Gastrocnemius medialis (tissue), 4 donors: Measurements from ENCODE around the gene ARVCF.

Experiments
- CTCF ChIP-seq, 5 experiments: fragments of 450-650 bp in 3 of 5; fragments of 200-600 bp in 2 of 5; sonication (generic) in 2 of 5; IDR thresholded peaks in 4 of 5; conservative IDR thresholded peaks in 1 of 5; 1 replicate in 4 of 5; 2 replicates in 1 of 5; pipeline ENCODE4 v1.5.1; 2016 to 2019; ENCODE audit warnings: antibody characterized with exemption in 5 of 5, mild to moderate bottlenecking in 3 of 5, moderate library complexity in 3 of 5
- POLR2A ChIP-seq, 2 donors: fragments of 450-650 bp; IDR thresholded peaks; one replicate each; pipeline ENCODE4 v1.6.1; 2017; ENCODE audit warnings: antibody characterized with exemption in 2 of 2, mild to moderate bottlenecking in 2 of 2, moderate library complexity in 2 of 2

DNA sequence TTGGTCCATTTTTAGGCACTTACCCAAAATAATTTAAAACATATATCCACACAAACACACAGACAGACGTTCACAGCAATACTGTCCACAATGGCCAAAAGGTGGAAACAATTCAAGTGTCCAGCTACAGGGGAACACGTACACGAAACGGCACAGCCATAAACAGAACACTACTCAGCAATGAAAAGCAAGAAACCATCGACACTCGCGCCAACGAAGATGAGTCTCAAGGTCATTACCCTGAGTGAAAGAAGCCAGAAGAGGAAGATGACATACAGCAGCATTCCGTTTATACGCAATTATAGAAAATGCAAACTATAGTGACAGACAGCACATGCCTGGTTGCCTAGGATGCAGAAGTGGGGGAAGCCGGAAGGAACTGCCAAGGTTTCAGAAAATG lies 88.4 kb downstream of the ARVCF start:
- TF ChIP-seq CTCF (IDR thresholded peaks at IDR 0.05 in 4 of 5, conservative IDR thresholded peaks at IDR 0.05 in 1 of 5) (no peak), POLR2A (IDR thresholded peaks at IDR 0.05) (no peak)
